T-cell (primary cell): ENCODE results near the gene PGM1. TPM values are rescaled to one million over a fixed set of nuclear protein-coding genes. Genes with fewer than 3 reads are reported as not detected.

Source experiments
- ATAC-seq, 4 experiments: fragments of 200-7000 bp in 3 of 4; fragments of 150-1000 bp in 1 of 4; cut with Tn5 transposase; replicated peaks in 1 of 4; 1 replicate in 3 of 4; 2 replicates in 1 of 4; pipeline ENCODE4 v1.10.0; 2021; ENCODE audit warnings: moderate library complexity in 3 of 4, mild to moderate bottlenecking in 2 of 4, moderate number of reproducible peaks in 1 of 4
- CTCF ChIA-PET, 2 donors: fragments of 300-600 bp; sonication (Branson Sonifier 250); formaldehyde crosslinking; loops; one replicate each; lab custom pipeline; 2022; ENCODE audit warnings: antibody characterized with exemption in 2 of 2; lab: Charles Lee
- POLR2A ChIA-PET, 2 donors: fragments of 300-600 bp; sonication (Branson Sonifier 250); formaldehyde crosslinking; loops; one replicate each; lab custom pipeline; 2022; ENCODE audit warnings: antibody characterized with exemption in 2 of 2; lab: Charles Lee
- DNase-seq, 35 experiments: peaks; one replicate each; pipeline versions ENCODE4 v3.0.0 to v3.0.0-alpha.2; 2013 to 2023
- H3K27ac ChIP-seq: one replicate; pipeline ENCODE4 v1.5.1; 2013; ENCODE audit warnings: low read length
- H3K27me3 ChIP-seq, 2 experiments: replicated peaks in 1 of 2; 1 replicate in 1 of 2; 2 replicates in 1 of 2; pipeline versions ENCODE4 v1.6.1 to v1.7.0; 2013; ENCODE audit warnings: low read length in 1 of 2, mixed read lengths in 1 of 2; ENCODE audit not compliant: control insufficient read depth in 2 of 2, insufficient read depth in 2 of 2; ENCODE audit errors: extremely low read depth in 1 of 2
- H3K36me3 ChIP-seq, 2 donors: 1 replicate in 1 of 2; 2 replicates in 1 of 2; pipeline versions ENCODE4 v1.6.1 to v1.7.0; 2013; ENCODE audit warnings: low read length in 1 of 2; ENCODE audit not compliant: control insufficient read depth in 2 of 2, insufficient read depth in 1 of 2; ENCODE audit errors: extremely low read depth in 1 of 2
- H3K4me1 ChIP-seq, 2 experiments: 1 replicate in 1 of 2; 2 replicates in 1 of 2; pipeline versions ENCODE4 v1.6.1 to v1.7.0; 2013; ENCODE audit warnings: low read length in 2 of 2, mixed read lengths in 1 of 2; ENCODE audit not compliant: insufficient read depth in 2 of 2, control insufficient read depth in 1 of 2; ENCODE audit errors: extremely low read depth in 1 of 2
- H3K4me3 ChIP-seq, 2 donors: 1 replicate in 1 of 2; 2 replicates in 1 of 2; pipeline versions ENCODE4 v1.5.1 to v1.7.0; 2013; ENCODE audit warnings: mild to moderate bottlenecking in 2 of 2, low read length in 1 of 2, moderate library complexity in 1 of 2; ENCODE audit not compliant: control insufficient read depth in 1 of 2; ENCODE audit errors: extremely low read depth in 1 of 2
- H3K9me3 ChIP-seq: 2 replicates; pipeline ENCODE4 v1.7.0; 2013
- H3K27ac Mint-ChIP-seq, 2 donors: one replicate each; pipeline ENCODE4 v1.8.0; 2020 to 2021; ENCODE audit warnings: mild to moderate bottlenecking in 2 of 2, mixed read lengths in 2 of 2
- H3K27me3 Mint-ChIP-seq, 2 donors: one replicate each; pipeline ENCODE4 v1.8.0; 2021 to 2022; ENCODE audit warnings: mixed read lengths in 2 of 2
- H3K36me3 Mint-ChIP-seq: one replicate; pipeline ENCODE4 v1.8.0; 2021; ENCODE audit warnings: mixed read lengths
- H3K4me1 Mint-ChIP-seq, 3 donors: one replicate each; pipeline ENCODE4 v1.8.0; 2020 to 2022; ENCODE audit warnings: mixed read lengths in 3 of 3, mild to moderate bottlenecking in 1 of 3
- H3K4me3 Mint-ChIP-seq, 3 donors: one replicate each; pipeline ENCODE4 v1.8.0; 2020 to 2022; ENCODE audit warnings: mild to moderate bottlenecking in 3 of 3, mixed read lengths in 3 of 3, moderate library complexity in 3 of 3
- H3K9me3 Mint-ChIP-seq, 3 donors: one replicate each; pipeline ENCODE4 v1.8.0; 2020 to 2022; ENCODE audit warnings: mixed read lengths in 3 of 3
- WGBS: methylation state at CpG from one replicate; pipeline ENCODE4 v1.1.5; 2013; ENCODE audit warnings: missing lambda C conversion rate; ENCODE audit not compliant: insufficient coverage; 5-methylcytosine and 5-hydroxymethylcytosine counted together
- total RNA-seq, 35 experiments: library from RNA in 6 of 35; stranded (reverse) in 6 of 35; fragments of 120-200 nt in 1 of 35; gene quantifications; one replicate each; pipeline versions ENCODE4 v1.2.1 to v1.2.4 and lab custom pipeline; 2013 to 2026

The PGM1 gene
- total RNA-seq, 5 donors from 2014 or later (not counting 1 experiment from before 2014, with no cell fraction given), result 12.2 to 17.3 (median 15.5) TPM

DNA sequence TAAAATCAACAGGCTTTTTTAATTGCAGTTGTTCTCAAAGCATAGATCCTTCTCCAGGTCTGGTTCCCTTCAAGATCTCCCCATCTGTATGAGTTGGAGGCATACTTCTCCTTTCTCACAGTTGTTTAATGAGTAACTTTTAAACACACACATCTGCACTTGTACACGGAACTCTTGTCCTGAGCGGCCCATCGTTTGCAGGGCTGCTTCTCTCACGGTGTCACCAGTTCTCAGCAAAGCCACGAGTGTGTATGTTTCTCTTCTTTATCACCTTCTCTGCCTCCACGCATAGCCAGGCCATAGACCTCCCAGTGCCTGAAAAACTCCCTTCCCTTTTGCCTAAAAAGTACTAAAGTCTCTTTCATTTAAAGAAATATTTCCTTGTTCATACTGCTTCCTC lies 111.9 kb downstream of the PGM1 start:
- ATAC-seq, result no peak

DNA sequence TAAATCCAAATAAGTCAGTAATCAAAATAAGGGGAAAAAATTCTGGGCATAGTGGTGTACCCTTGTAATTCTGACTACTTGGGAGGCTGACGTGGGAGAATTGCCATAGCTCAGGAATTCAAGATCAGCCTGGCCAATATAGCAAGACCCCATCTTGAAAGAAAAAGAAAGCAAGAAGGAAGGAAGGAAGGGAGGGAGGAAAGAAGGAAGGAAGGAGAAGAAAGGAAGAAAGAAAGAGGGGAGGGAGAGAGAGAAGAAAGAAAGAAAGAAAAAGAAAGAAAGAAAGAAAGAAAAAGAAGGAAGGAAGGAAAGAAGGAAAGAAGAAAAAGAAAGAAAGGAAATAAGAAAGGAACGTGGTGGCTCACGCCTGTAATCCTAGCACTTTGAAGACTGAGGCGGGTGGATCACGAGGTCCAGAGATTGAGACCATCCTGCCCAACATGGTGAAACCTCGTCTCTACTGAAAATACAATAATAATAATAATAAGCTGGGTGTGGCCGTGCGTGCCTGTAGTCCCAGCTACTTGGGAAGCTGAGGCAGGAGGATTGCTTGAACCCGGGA lies 116.1 kb downstream of the PGM1 start:
- Histone ChIP-seq H3K27ac (no peak overlapping the region), H3K9me3 (no peaks in the 10 kb centered on the region), H3K27me3 (no peaks in the 10 kb centered on the region), H3K4me1 (no peaks in the 10 kb centered on the region), H3K4me3 (no peak overlapping the region), H3K36me3 (no peaks in the 10 kb centered on the region)
- POLR2A ChIA-PET, result no interaction called here
- Mint-ChIP-seq H3K27me3 (peaks cover 13 to 21% of the 10 kb centered on the region in 2 donors), H3K4me3 (no peak overlapping the region), H3K9me3 (no peaks in the 10 kb centered on the region), H3K27ac (no peak overlapping the region), H3K36me3 (no peaks in the 10 kb centered on the region), H3K4me1 (no peaks in the 10 kb centered on the region)
- DNase-seq, result no peak
- 75% methylated on average over 1 of the region's 9 CpGs for WGBS
- no peak for ATAC-seq
- CTCF ChIA-PET, result no interaction called here

More for the DNA sequence above, 111.9 kb downstream of the PGM1 start:
- H3K27ac Mint-ChIP-seq, result no peak overlapping the region
- WGBS, result 56% methylated on average over 4 of the region's 6 CpGs
- H3K9me3 Mint-ChIP-seq, result no peaks in the 10 kb centered on the region
- H3K36me3 ChIP-seq, result no peaks in the 10 kb centered on the region
- H3K27me3 Mint-ChIP-seq, result peaks cover 13 to 23% of the 10 kb centered on the region in 2 donors
- no peak overlapping the region for H3K4me3 Mint-ChIP-seq
- ChIA-PET CTCF (no interaction called here), POLR2A (no interaction called here)
- H3K27me3 ChIP-seq, result no peaks in the 10 kb centered on the region
- no peak overlapping the region for H3K4me3 ChIP-seq
- no peak overlapping the region for H3K27ac ChIP-seq
- H3K4me1 ChIP-seq, result no peaks in the 10 kb centered on the region
- no peaks in the 10 kb centered on the region for H3K4me1 Mint-ChIP-seq
- DNase-seq, result no peak
- H3K36me3 Mint-ChIP-seq, result no peaks in the 10 kb centered on the region
- no peaks in the 10 kb centered on the region for H3K9me3 ChIP-seq

Other genes with a start within 250 kb of the PGM1 start
- 10 to 100 TPM; 17.5 to 25.2 (median 22.2) TPM for gene ALG6, start 225.8 kb upstream of the PGM1 start, total RNA-seq
- gene ITGB3BP, start 70.2 kb upstream of the PGM1 start, total RNA-seq, result 10 to 100 TPM; 16.6 to 27.3 (median 22.5) TPM
- gene EFCAB7, start 69.9 kb upstream of the PGM1 start, total RNA-seq, result 1 to 10 TPM; 6.5 to 8.1 (median 7.4) TPM
- 1 to 10 TPM in 1 of 5 donors, under 1 TPM in 3, not detected in 1; 0.15 to 2.0 (median 0.33) TPM for gene ROR1, start 180.6 kb downstream of the PGM1 start, total RNA-seq